Hippocampal formation (tissue), 2 donors: ENCODE data around the gene SGCB.

Source experiments
- DNase-seq, 2 donors: peaks; one replicate each; lab custom pipeline; 2025; lab: John Stamatoyannopoulos, UW

SGCB gene

GRCh38 chr4:52019936-52020657 is 18.0 kb downstream of the SGCB start, which contains the start of gene LRRC66:
TSS of gene LRRC66 (minus strand) at chr4:52020363. CDS start at chr4:52017613, 2,750 bp downstream.
- no peak for DNase-seq

- DNase-seq: no peak
These were observed 20.3 kb downstream of the SGCB start for GRCh38 chr4:52017814-52018213.

GRCh38 chr4:52016981-52017380 is 21.1 kb downstream of the SGCB start:
- no peak for DNase-seq

GRCh38 chr4:52015366-52015765 is 22.7 kb downstream of the SGCB start:
- peak in 1 of 2 donors; percentile 13 for DNase-seq

GRCh38 chr4:52014903-52015302 is 23.2 kb downstream of the SGCB start:
- DNase-seq: no peak

- DNase-seq: no peak
These were observed 25.4 kb downstream of the SGCB start for GRCh38 chr4:52012651-52013050.

GRCh38 chr4:52010986-52011385 is 27.1 kb downstream of the SGCB start:
- DNase-seq: no peak

- DNase-seq: no peak
These were observed 31.2 kb downstream of the SGCB start for GRCh38 chr4:52006887-52007286.

GRCh38 chr4:52005604-52006273 is 32.4 kb downstream of the SGCB start:
- no peak for DNase-seq

- no peak for DNase-seq
These were observed 33.7 kb downstream of the SGCB start for GRCh38 chr4:52004414-52004813.

- DNase-seq: no peak
These were observed 36.5 kb downstream of the SGCB start for GRCh38 chr4:52001616-52002015.

- DNase-seq: no peak
These were observed 38.8 kb downstream of the SGCB start for GRCh38 chr4:51999250-51999649.

GRCh38 chr4:51998837-51999236 is 39.3 kb downstream of the SGCB start:
- DNase-seq: no peak

- DNase-seq: no peak
These were observed 40.5 kb downstream of the SGCB start for GRCh38 chr4:51997647-51998046.

- DNase-seq: no peak
These were observed 42.4 kb downstream of the SGCB start for GRCh38 chr4:51995647-51996220.
